HG03571 (cell line): Measurements from ENCODE around the gene TSPAN9.

ENCODE experiments used
- ATAC-seq: cut with Tn5 transposase; IDR thresholded peaks from one replicate; pipeline ENCODE4 v1.9.1; 2021; ENCODE audit not compliant: unreplicated experiment

Gene TSPAN9

DNA sequence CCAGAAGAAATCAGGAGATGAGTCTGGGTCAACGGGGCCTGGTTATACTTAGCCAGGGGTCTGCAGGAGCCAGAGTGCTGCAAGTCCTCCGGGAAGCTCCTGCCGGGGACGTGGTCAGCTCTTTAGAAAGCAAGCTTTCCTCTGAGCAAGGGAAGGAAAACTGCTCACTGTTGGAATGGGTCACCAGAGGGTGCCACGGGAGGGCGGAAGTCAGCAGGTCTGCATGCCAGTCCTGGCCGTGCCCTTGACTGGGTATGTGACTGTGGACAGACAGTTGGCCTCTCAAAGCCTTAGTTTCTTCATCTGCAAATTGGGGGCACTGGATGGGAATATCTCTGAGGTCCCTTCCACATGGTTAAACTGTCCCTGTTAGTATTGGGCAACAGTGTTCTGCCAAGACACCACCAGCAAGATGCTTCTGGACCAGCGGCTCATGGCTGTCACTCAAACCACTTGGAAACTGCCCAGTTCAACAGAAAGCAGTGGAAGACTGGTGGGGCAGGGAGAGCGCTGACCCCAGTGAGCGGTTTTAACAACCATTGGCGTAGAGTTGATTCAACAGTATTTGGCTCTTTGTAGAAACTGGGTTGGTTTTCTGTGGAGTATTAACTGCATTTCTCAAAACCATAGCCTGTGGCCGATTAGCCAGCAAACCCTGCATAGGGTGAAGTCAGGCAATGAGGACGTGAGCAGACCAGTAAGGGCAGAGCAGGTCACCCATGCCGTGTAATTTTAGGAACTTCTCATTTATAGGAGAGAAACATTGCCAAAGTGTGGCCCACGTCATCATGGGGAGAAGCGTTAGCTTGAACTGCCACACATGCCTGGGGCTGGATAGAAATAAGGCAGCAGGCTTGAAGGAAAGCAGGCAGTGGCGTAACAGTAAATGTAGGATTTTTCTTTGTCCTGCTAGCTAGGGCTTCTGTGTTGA, 249.9 kb downstream of the TSPAN9 start:
- no peak for ATAC-seq

DNA sequence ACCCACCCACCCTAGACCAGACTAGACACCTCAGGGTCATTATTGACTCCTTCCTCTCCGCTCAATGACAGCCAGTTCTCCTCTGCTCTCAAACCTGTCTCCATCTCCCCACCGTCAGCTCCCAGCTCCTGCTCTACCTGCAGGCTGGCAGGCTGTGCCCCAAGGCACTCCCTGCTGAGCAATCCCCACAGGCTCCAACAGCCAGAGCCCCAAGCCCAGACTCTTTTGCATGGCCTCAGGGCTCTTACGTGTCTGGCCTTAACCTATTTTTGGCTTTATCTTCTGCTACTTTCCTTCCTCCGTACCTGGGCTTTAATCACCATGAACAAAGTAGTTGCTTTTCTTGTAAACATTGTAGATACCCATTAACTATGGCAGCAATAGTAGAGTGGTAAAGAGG, 250.9 kb downstream of the TSPAN9 start:
- ATAC-seq = no peak

DNA sequence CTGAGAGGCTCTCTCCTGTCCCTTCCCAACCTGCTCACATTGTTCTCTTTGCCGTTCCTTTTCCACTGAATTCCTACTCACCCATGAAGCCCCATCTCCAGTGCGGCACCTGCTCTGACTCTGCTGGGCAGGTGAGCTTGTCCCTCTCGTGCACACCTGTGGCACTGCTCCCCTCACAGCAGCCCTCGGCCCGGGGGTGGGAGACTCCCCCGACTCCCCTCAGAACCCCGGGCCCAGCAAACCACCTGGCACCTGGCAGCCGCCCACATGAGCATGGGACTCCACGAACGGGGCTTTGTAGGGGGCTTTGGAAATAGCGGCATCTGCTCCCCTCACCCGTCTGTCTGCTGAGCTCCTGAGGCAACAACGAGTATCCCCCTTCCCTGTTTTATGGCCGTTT, 251.4 kb downstream of the TSPAN9 start:
- no peak for ATAC-seq

DNA sequence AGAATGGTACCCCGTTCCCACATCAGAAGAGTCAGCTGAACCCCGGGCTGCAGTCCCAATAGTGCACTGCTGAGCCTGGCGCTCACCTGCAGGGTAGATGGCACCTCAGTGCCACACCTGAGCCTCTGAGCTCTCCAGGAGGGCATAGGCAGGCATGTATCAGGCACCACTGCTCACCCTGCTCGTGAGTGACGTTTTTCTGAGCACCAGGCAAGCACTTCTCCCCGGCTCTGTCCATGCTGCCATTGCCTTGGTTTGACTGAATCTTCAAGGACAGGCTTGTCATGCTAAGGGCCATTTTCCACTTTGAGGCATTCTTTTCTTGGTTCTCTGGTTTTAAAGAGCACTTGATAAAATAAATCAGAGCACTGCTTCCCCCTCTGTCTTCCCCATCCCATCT, 252.2 kb downstream of the TSPAN9 start:
- no peak for ATAC-seq

DNA sequence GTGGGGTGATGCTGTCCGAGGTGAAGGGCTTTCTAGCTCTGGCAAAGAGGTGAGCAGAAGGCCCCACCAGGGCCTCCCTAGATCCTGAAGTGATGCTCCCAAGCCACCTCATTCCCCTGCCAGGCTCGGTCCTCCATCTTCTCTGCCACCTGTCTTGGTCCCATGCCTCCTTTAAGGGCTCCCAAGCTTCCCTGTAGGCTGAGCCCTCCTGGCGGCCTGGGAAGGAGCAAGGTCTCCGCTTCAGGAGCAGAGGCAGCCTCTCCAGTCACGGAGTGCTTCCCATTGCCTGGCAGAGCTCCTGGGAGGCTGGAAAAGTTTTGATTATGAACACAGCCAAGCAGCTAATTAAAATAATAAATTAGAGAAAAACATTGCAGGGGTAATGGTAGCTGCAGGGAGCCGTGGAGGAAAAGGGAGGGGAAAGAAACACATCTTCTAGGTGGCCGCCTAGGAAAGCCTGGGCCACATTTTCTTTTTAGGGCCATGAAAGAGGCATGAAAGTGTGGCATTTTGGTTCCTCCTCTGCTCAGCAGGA, 253.9 kb downstream of the TSPAN9 start:
- ATAC-seq = no peak

DNA sequence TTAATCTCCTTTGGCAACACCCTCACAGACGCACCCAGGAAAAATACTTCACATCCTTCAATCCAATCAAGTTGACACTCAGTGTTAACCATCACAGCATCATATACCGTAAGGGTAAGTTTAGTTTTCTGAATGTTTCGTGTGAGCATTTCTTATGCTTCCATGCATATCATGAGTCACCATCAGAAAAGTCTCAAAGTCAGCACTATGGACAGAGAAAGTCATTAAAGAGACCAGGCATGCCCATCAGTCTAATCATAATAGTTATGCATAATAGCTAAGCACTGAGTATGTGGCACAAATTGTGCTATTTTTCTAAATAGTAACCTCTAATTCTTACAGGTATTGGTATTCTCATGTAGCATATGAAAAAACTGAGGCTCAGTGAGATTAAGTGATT, 255.0 kb downstream of the TSPAN9 start:
- ATAC-seq = no peak

DNA sequence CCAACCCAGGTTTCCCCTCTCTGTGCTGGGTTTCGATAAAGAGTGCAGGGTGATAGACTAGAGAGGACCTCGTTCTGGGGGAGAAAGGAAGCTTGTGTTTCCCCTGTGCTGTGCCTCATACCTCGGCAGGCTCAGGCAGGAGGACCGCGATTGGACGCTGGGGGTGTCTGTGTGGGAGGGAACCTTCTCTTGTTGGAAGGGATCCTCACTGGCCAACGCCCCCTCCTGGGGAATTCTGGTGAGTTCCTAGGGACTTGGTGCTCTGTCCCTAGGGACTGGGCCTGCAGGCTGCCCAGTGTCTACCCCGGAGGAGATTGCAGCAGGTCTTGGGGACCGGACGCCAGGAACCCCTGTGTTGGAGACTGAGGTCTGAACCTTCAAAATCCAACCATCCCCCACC, 256.4 kb downstream of the TSPAN9 start:
- no peak for ATAC-seq

DNA sequence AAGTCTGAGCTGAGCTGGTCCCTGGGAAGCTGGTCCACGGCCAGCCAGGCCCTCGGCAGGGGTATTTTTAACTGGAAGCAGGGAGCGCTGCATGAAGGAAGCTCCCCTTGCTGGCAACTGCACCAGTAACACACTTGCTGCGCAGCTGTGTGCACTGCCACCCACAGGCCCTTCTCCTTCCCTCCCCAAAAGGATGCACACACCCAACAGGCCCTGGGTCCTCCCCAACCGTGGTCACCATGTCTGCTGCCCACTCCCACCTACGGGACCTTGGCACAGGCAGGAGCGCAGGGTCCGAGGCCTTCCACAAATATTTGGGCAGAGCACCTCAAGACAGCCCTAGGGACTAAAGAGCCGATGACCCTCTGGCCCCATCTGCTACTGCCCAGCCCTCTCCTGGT, 256.8 kb downstream of the TSPAN9 start:
- no peak for ATAC-seq

DNA sequence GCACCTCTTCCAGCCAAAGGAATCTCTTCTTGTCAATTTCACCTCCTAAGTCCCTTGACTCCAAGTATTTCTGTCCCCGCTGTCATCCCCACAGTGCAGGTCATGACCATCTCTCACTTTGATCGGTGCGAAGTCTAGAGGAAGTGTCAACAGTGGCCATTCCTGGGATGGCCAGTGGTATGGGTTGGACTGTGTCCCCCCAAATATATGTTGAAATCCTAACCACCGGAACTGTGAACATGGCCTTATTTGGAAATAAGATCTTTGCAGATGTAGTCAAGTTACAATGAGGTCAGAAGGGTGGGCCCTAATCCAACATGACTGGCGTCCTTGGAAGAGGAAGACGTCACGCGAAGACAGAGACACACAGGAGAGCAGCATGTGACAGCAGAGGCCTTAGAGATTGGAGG, 257.9 kb downstream of the TSPAN9 start:
- ATAC-seq = no peak
